ENCODE results near the gene MYRIP. TPM values are rescaled to one million over a fixed set of nuclear protein-coding genes. Genes with fewer than 3 reads are reported as not detected.

Gene MYRIP
- total and polyA plus RNA-seq, 10 donors, result 1.5 to 35.2 (median 16.2) TPM

DNA sequence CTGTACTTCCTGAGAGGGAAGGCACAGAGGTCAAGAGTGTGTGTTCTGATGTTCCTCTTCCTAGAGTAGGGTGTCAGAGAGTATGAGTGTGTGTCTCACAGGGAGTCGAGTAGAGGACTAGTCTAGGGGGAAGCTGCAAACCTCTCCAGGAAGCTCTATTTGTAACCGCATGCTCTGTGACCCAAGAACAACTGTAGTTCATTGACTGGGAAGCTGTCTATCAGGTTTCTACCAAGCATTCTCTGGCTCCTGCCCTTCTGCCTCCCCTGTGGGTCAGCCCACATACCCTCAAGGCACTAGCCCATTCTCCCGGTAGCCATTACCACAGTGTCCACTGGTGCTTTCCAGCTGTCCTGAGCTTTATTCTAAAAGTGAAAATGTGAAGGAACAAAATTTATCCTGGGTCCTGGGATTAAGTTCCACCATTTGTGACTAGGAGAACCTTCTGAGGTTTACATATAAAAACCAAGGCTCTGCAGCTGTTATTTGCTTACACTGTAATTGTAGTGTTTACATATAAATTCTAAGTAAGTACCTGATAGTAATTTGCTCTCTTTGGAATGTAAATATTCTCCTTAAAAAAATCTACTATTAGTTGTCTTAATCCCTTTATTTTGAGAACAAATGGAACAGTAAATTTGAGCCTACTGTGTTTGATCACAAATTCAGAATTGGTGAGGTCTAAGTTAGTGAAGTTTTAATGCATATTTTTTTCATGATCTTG is 40.7 kb downstream of the MYRIP start:
- Histone ChIP-seq H3K36me3 (no peaks in the 10 kb centered on the region), H3K27ac (peak overlapping the region in 2 of 8 donors; percentile 6 to 20), H3K9me3 (no peaks in the 10 kb centered on the region), H3K27me3 (replicated peaks in 1 of 7) (no peaks in the 10 kb centered on the region), H3K4me3 (no peak overlapping the region), H3K4me1 (peaks cover 0 to 17% (median 3%) of the 10 kb centered on the region in 6 donors)
- WGBS, 5 donors, result 32 to 35% (median 33%) methylated on average over 3 of the region's 3 CpGs
- intact Hi-C loops (cut with DNase I; ENCODE audit: low total_unique reads), result no loop called here
- TF ChIP-seq POLR2AphosphoS5 (IDR thresholded peaks at IDR 0.05) (no peak), POLR2A (IDR thresholded peaks at IDR 0.05) (no peak)
- TF ChIP-seq, protein P1, sequence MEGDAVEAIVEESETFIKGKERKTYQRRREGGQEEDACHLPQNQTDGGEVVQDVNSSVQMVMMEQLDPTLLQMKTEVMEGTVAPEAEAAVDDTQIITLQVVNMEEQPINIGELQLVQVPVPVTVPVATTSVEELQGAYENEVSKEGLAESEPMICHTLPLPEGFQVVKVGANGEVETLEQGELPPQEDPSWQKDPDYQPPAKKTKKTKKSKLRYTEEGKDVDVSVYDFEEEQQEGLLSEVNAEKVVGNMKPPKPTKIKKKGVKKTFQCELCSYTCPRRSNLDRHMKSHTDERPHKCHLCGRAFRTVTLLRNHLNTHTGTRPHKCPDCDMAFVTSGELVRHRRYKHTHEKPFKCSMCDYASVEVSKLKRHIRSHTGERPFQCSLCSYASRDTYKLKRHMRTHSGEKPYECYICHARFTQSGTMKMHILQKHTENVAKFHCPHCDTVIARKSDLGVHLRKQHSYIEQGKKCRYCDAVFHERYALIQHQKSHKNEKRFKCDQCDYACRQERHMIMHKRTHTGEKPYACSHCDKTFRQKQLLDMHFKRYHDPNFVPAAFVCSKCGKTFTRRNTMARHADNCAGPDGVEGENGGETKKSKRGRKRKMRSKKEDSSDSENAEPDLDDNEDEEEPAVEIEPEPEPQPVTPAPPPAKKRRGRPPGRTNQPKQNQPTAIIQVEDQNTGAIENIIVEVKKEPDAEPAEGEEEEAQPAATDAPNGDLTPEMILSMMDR (IDR thresholded peaks at IDR 0.05 in 8 of 11, conservative IDR thresholded peaks at IDR 0.05 in 3 of 11), result no peak
- no peak for DNase-seq

- WGBS, 5 donors, result 64 to 67% (median 66%) methylated on average over 2 of the region's 2 CpGs
- H3K27ac ChIP-seq, result no peak overlapping the region
- no peak for DNase-seq
Measured at GRCh38 chr3:39850716-39851032, 41.3 kb downstream of the MYRIP start.

DNA sequence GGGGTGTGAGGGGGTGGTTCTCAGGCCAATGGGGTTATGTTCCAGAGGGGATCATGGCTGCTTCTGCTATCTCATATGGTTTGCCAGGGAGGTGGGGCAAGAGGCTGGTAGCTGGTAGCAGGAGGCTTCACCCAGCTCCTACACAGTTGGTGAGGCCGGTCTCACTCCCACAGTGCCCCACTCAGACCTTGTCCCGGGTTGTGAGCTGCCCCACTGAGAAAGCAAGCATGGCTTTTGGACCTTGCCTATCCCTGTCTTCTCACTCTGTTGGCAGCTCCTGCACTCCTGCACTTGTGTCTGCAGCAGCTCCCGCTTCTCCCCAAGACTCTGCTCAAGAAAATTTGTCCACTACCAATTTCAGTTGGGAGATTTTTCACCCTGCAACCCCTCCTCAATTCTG is 46.1 kb downstream of the MYRIP start:
- no peak overlapping the region for H3K27ac ChIP-seq
- H3K36me3 ChIP-seq, result no peaks in the 10 kb centered on the region
- DNase-seq, result no peak
- H3K9me3 ChIP-seq, result peaks cover 2 to 36% (median 22%) of the 10 kb centered on the region in 8 donors
- peaks cover 0 to 8% (median 2%) of the 10 kb centered on the region in 6 donors for H3K4me1 ChIP-seq
- 86 to 94% (median 90%) methylated on average over 2 to 3 of the region's 3 CpGs for WGBS, 5 donors
- intact Hi-C loops (cut with DNase I; ENCODE audit: low total_unique reads), result no loop called here
- no peak overlapping the region for H3K4me3 ChIP-seq
- peaks cover 0 to 3% (median 0%) of the 10 kb centered on the region in 7 donors for H3K27me3 ChIP-seq (replicated peaks in 1 of 7)
- TF ChIP-seq, protein P1 (IDR thresholded peaks at IDR 0.05 in 8 of 11, conservative IDR thresholded peaks at IDR 0.05 in 3 of 11), result no peak
- no peak for TF ChIP-seq POLR2A (IDR thresholded peaks at IDR 0.05)
- TF ChIP-seq POLR2AphosphoS5 (IDR thresholded peaks at IDR 0.05), result no peak

More at GRCh38 chr3:39850716-39851032, 41.3 kb downstream of the MYRIP start:
- TF ChIP-seq POLR2A (IDR thresholded peaks at IDR 0.05) (no peak), POLR2AphosphoS5 (IDR thresholded peaks at IDR 0.05) (no peak)
- H3K27me3 ChIP-seq (replicated peaks in 1 of 7), result peaks cover 0 to 3% (median 0%) of the 10 kb centered on the region in 7 donors
- intact Hi-C loops (cut with DNase I; ENCODE audit: low total_unique reads), result no loop called here
- H3K4me3 ChIP-seq, result no peak overlapping the region
- H3K36me3 ChIP-seq, result no peaks in the 10 kb centered on the region
- H3K4me1 ChIP-seq, result peaks cover 0 to 17% (median 3%) of the 10 kb centered on the region in 6 donors
- H3K9me3 ChIP-seq, result peaks cover 0 to 5% (median 0%) of the 10 kb centered on the region in 8 donors

GRCh38 chr3:39869890-39870289 is 60.5 kb downstream of the MYRIP start:
- Histone ChIP-seq H3K4me3 (no peak overlapping the region), H3K36me3 (no peaks in the 10 kb centered on the region), H3K9me3 (peaks cover 0 to 46% (median 25%) of the 10 kb centered on the region in 8 donors), H3K4me1 (no peaks in the 10 kb centered on the region), H3K27ac (no peak overlapping the region), H3K27me3 (replicated peaks in 1 of 7) (no peaks in the 10 kb centered on the region)
- TF ChIP-seq, protein P1 (IDR thresholded peaks at IDR 0.05 in 8 of 11, conservative IDR thresholded peaks at IDR 0.05 in 3 of 11), result no peak
- TF ChIP-seq POLR2A (IDR thresholded peaks at IDR 0.05) (no peak), POLR2AphosphoS5 (IDR thresholded peaks at IDR 0.05) (no peak)
- no peak for DNase-seq
- 55 to 78% (median 68%) methylated on average over 2 of the region's 2 CpGs for WGBS, 5 donors
- intact Hi-C loops (cut with DNase I; ENCODE audit: low total_unique reads), result no loop called here
